HepG2 (cell line): ENCODE results near the gene CYSRT1. TPM values are rescaled to one million over a fixed set of nuclear protein-coding genes. Genes with fewer than 3 reads are reported as not detected.
A peak's percentile ranks its signal among the peaks of the same experiment; 100 is the strongest.

Experiments
- ATAC-seq: fragments of 200-7000 bp; cut with Tn5 transposase; 3 replicates; pipeline ENCODE4 v1.9.1; 2020; ENCODE audit warnings: mild to moderate bottlenecking, moderate library complexity
- BruUV-seq: library from RNA; stranded (reverse); fragments of 400-500 nt; replicated peaks from 2 replicates; lab custom pipeline; 2021; lab: Mats Ljungman, UMichigan
- CTCF ChIA-PET: fragments of 300-600 bp; formaldehyde crosslinking; extraction: SDS; loops from one replicate; lab custom pipeline; 2021; ENCODE audit warnings: low total read pairs, inconsistent platforms, low intra/inter-chr PET ratio; lab: Yijun Ruan, JAX
- POLR2A ChIA-PET: fragments of 350-600 bp; sonication (Branson Sonifier 250); formaldehyde crosslinking; loops from one replicate; lab custom pipeline; 2020; ENCODE audit warnings: antibody characterized with exemption, inconsistent platforms; lab: Yijun Ruan, JAX
- DNase-seq: peaks from one replicate; pipeline ENCODE4 v3.0.0-alpha.2; 2015; ENCODE audit warnings: low spot score
- FAIRE-seq: peaks from 3 replicates; lab custom pipeline; 2011; peaks lifted over from hg19 to GRCh38; lab: Jason Lieb, UNC
- H2AFZ ChIP-seq: one replicate; pipeline ENCODE4 v1.6.1; 2011; ENCODE audit warnings: low read length, inconsistent platforms
- H3K27ac ChIP-seq: fragments of 300-600 bp; 3 replicates; pipeline ENCODE4 v1.8.0; 2011; ENCODE audit warnings: mixed run types, mild to moderate bottlenecking, mixed read lengths, low read length, inconsistent platforms; ENCODE audit not compliant: insufficient read depth; ENCODE audit errors: extremely low read length
- H3K27me3 ChIP-seq, 2 experiments: fragments of 200-600 bp in 1 of 2; 2 replicates in 1 of 2; 3 replicates in 1 of 2; pipeline versions ENCODE4 v1.6.0 to v1.8.0; 2011; ENCODE audit warnings: low read length in 2 of 2, mild to moderate bottlenecking in 2 of 2, moderate library complexity in 2 of 2, inconsistent platforms in 1 of 2; ENCODE audit not compliant: insufficient read depth in 2 of 2, control insufficient read depth in 1 of 2
- H3K36me3 ChIP-seq, 2 experiments: fragments of 200-600 bp in 1 of 2; replicated peaks in 1 of 2; 2 replicates in 1 of 2; 3 replicates in 1 of 2; pipeline versions ENCODE4 v1.5.1 to v1.8.0; 2011; ENCODE audit warnings: low read length in 2 of 2, inconsistent platforms in 1 of 2; ENCODE audit not compliant: insufficient read depth in 2 of 2, control insufficient read depth in 1 of 2
- H3K4me1 ChIP-seq: 2 replicates; pipeline ENCODE4 v1.5.1; 2012; ENCODE audit warnings: low read length, inconsistent platforms; ENCODE audit not compliant: insufficient read depth
- H3K4me2 ChIP-seq: 2 replicates; pipeline ENCODE4 v1.6.0; 2011; ENCODE audit warnings: low read depth, low read length, inconsistent platforms
- H3K4me3 ChIP-seq, 3 experiments: fragments of 200-600 bp in 1 of 3; sonication (generic), shearing (Covaris generic) in 1 of 3; replicated peaks in 1 of 3; 2 replicates each; pipeline ENCODE4 v1.5.1; 2011 to 2016; ENCODE audit warnings: low read length in 3 of 3, inconsistent platforms in 2 of 3, low read depth in 2 of 3, mild to moderate bottlenecking in 2 of 3, control low read depth in 1 of 3, mixed read lengths in 1 of 3; ENCODE audit not compliant: insufficient read depth in 1 of 3
- H3K79me2 ChIP-seq: one replicate; pipeline ENCODE4 v1.6.1; 2011; ENCODE audit warnings: low read length, inconsistent platforms; ENCODE audit not compliant: insufficient read depth
- H3K9ac ChIP-seq: 2 replicates; pipeline ENCODE4 v1.6.0; 2011; ENCODE audit warnings: mild to moderate bottlenecking, low read depth, low read length, inconsistent platforms; ENCODE audit not compliant: insufficient read depth
- H3K9me3 ChIP-seq: 2 replicates; pipeline ENCODE4 v1.5.1; 2012; ENCODE audit warnings: mild to moderate bottlenecking, low read length
- H4K20me1 ChIP-seq: 2 replicates; pipeline ENCODE4 v1.6.0; 2011; ENCODE audit warnings: inconsistent platforms, mild to moderate bottlenecking, low read length, moderate library complexity; ENCODE audit not compliant: insufficient read depth
- ARID5B ChIP-seq: IDR thresholded peaks from 2 replicates; pipeline ENCODE4 v1.4.0; 2020; ENCODE audit warnings: mild to moderate bottlenecking, missing genetic modification reagents
- GABPB1 ChIP-seq: IDR thresholded peaks from 2 replicates; pipeline ENCODE4 v1.6.1; 2016; ENCODE audit warnings: mild to moderate bottlenecking, missing genetic modification reagents, moderate library complexity, missing compliant biosample characterization
- JUN ChIP-seq: sonication (generic); formaldehyde crosslinking; IDR thresholded peaks from 2 replicates; pipeline ENCODE4 v1.4.0; 2020; ENCODE audit warnings: mild to moderate bottlenecking, missing genetic modification reagents
- KLF11 ChIP-seq: IDR thresholded peaks from 2 replicates; pipeline ENCODE4 v1.6.1; 2016; ENCODE audit warnings: missing compliant biosample characterization
- MED13 ChIP-seq: sonication (generic); formaldehyde crosslinking; IDR thresholded peaks from 2 replicates; pipeline ENCODE4 v1.5.0; 2020; ENCODE audit warnings: missing genetic modification reagents
- RBFOX2 ChIP-seq: fragments of 200-400 bp; formaldehyde crosslinking; IDR thresholded peaks from 2 replicates; pipeline ENCODE4 v1.6.1; 2017; ENCODE audit warnings: low read depth, mild to moderate bottlenecking, low read length
- REL ChIP-seq: sonication (generic); formaldehyde crosslinking; conservative IDR thresholded peaks from 2 replicates; pipeline ENCODE4 v1.8.0; 2022; ENCODE audit warnings: mild to moderate bottlenecking, missing genetic modification reagents, moderate library complexity
- RFX5 ChIP-seq: IDR thresholded peaks from 2 replicates; pipeline ENCODE4 v1.6.1; 2011; ENCODE audit warnings: low read depth, low read length, improper control_type of control experiment
- ZFY ChIP-seq: sonication (generic); formaldehyde crosslinking; IDR thresholded peaks from 2 replicates; pipeline ENCODE4 v1.4.0; 2020; ENCODE audit warnings: missing genetic modification reagents
- ZNF121 ChIP-seq: sonication (generic); formaldehyde crosslinking; IDR thresholded peaks from 2 replicates; pipeline ENCODE4 v1.5.0; 2020; ENCODE audit warnings: mild to moderate bottlenecking, missing genetic modification reagents
- ZNF17 ChIP-seq: sonication (generic); formaldehyde crosslinking; IDR thresholded peaks from 2 replicates; pipeline ENCODE4 v1.5.0; 2020; ENCODE audit warnings: mild to moderate bottlenecking, missing genetic modification reagents
- ZNF430 ChIP-seq: sonication (generic); formaldehyde crosslinking; IDR thresholded peaks from 2 replicates; pipeline ENCODE4 v1.9.0; 2021; ENCODE audit warnings: mild to moderate bottlenecking, missing genetic modification reagents
- ZNF629 ChIP-seq: sonication (generic); formaldehyde crosslinking; conservative IDR thresholded peaks from 2 replicates; pipeline ENCODE4 v1.5.0; 2020; ENCODE audit warnings: missing genetic modification reagents
- ZNF703 ChIP-seq: sonication (generic); formaldehyde crosslinking; IDR thresholded peaks from 2 replicates; pipeline ENCODE4 v1.5.1; 2020; ENCODE audit warnings: missing genetic modification reagents, mild to moderate bottlenecking, moderate library complexity, borderline replicate concordance
- ZNF747 ChIP-seq: sonication (generic); formaldehyde crosslinking; IDR thresholded peaks from 2 replicates; pipeline ENCODE4 v1.8.1; 2023; ENCODE audit warnings: missing genetic modification reagents, mild to moderate bottlenecking, borderline replicate concordance
- WGBS: methylation state at CpG from one replicate; pipeline ENCODE4 v1.1.6; 2017; ENCODE audit warnings: low lambda C conversion rate; 5-methylcytosine and 5-hydroxymethylcytosine counted together
- in situ Hi-C: cut with HindIII; loops from 2 replicates; pipeline ENCODE4 v1.10.0; 2017; ENCODE audit warnings: low pct_unique_long_range_greater_than_20kb; ENCODE audit not compliant: extremely low pct_ligation_motif_present
- intact Hi-C: fragments of 100-400 bp; cut with micrococcal nuclease; formaldehyde crosslinking; loops from one replicate; pipeline ENCODE4 v1.10.0; 2022; ENCODE audit not compliant: unreplicated experiment
- polyA plus RNA-seq, 8 experiments: library from polyadenylated mRNA; depleted of rRNA in 3 of 8; stranded (reverse) in 7 of 8; unstranded in 1 of 8; fragments of >200 nt; fragmentation: Illumina TruSeq in 4 of 8; extraction: Trizol in 4 of 8; gene quantifications; 2 replicates each; pipeline versions ENCODE4 v1.2.1 to v1.2.3, GENCODE V29; 2011 to 2016; ENCODE audit warnings: low read depth in 4 of 8, missing spikeins in 1 of 8, mixed read lengths in 1 of 8; ENCODE audit not compliant: insufficient read depth in 1 of 8
- total RNA-seq, 5 experiments: library from RNA; depleted of rRNA; stranded (reverse); fragments of >200 nt; fragmentation: Illumina TruSeq; extraction: Trizol; gene quantifications; 2 replicates each; pipeline ENCODE4 v1.2.3, GENCODE V29; 2016; ENCODE audit warnings: low read depth in 1 of 5
- TF ChIP-seq, protein P1 (sequence below): sonication (generic); formaldehyde crosslinking; IDR thresholded peaks from 2 replicates; pipeline ENCODE4 v1.4.0; 2020; ENCODE audit warnings: missing genetic modification reagents

Gene CYSRT1
- total and polyA plus RNA-seq, 2 of the 13 experiments (the other 11 are each of a cell fraction or from before 2014, with no cell fraction given), result 1.5 to 2.1 TPM

DNA sequence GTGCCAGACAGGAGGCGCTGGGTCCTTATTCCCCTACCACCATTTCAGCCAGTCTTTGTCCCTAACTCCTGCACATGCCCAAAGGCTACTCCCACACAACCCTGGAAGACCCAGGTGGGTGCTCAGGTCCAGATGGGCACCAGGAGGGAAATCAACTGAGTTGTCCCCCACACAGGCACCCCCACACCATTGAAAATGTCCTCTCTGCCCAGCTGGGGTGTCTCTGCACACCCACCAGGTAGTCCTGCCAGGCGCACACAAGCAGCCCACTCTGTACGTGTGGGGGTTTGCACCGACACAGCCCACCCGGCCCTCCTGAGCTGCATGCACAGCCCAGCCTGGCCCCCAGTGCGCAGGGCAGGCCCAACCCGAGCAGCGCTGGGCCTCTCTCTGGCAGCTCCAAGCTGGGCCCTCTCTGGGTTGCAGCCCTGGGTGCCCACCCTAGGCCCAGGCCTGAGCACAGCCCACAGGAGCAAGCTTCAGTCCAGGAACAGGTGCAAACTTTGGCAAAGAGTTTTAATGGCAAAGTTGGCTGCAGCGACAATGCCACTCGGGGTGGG, 5.1 kb upstream of the CYSRT1 start (continued):
- TF ChIP-seq, protein P1, sequence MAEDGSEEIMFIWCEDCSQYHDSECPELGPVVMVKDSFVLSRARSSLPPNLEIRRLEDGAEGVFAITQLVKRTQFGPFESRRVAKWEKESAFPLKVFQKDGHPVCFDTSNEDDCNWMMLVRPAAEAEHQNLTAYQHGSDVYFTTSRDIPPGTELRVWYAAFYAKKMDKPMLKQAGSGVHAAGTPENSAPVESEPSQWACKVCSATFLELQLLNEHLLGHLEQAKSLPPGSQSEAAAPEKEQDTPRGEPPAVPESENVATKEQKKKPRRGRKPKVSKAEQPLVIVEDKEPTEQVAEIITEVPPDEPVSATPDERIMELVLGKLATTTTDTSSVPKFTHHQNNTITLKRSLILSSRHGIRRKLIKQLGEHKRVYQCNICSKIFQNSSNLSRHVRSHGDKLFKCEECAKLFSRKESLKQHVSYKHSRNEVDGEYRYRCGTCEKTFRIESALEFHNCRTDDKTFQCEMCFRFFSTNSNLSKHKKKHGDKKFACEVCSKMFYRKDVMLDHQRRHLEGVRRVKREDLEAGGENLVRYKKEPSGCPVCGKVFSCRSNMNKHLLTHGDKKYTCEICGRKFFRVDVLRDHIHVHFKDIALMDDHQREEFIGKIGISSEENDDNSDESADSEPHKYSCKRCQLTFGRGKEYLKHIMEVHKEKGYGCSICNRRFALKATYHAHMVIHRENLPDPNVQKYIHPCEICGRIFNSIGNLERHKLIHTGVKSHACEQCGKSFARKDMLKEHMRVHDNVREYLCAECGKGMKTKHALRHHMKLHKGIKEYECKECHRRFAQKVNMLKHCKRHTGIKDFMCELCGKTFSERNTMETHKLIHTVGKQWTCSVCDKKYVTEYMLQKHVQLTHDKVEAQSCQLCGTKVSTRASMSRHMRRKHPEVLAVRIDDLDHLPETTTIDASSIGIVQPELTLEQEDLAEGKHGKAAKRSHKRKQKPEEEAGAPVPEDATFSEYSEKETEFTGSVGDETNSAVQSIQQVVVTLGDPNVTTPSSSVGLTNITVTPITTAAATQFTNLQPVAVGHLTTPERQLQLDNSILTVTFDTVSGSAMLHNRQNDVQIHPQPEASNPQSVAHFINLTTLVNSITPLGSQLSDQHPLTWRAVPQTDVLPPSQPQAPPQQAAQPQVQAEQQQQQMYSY (CRISPR knock-in tag), result no peak
- TF ChIP-seq ZNF747 (no peak), ZNF121 (CRISPR knock-in tag) (no peak), JUN (CRISPR knock-in tag) (no peak), ZFY (0 out of 2 replicates have a peak, but pooled peaks have one; percentile 20), ZNF17 (CRISPR knock-in tag) (no peak), MED13 (CRISPR knock-in tag) (no peak)

- H3K9ac ChIP-seq, result no peak overlapping the region
- H3K4me1 ChIP-seq, result peaks cover 52% of the 10 kb centered on the region
- in situ Hi-C loops, result no loop called here
- no peak for ATAC-seq
- no peak overlapping the region for H2AFZ ChIP-seq
- peaks cover 3% of the 10 kb centered on the region for H3K79me2 ChIP-seq
- H3K4me2 ChIP-seq, result no peak overlapping the region
- POLR2A ChIA-PET, result interaction anchor here (0.6 to 13.4 kb wide), 6 partner anchors 16 to 93 kb away, joined by 3 to 225 read pairs (median 14); partner anchors contain the start of genes NDOR1, TMEM203 and TPRN
- FAIRE-seq, result no peak
- WGBS, result 94% methylated on average over 32 of the region's 52 CpGs
- H3K27ac ChIP-seq, result no peak overlapping the region
- no peak for DNase-seq
- H3K4me3 ChIP-seq, result no peak overlapping the region; a peak in 2 of 6 replicates
- no peaks in the 10 kb centered on the region for H3K9me3 ChIP-seq
- intact Hi-C loops, result no loop called here
- H3K36me3 ChIP-seq, result no peaks in the 10 kb centered on the region
- no peaks in the 10 kb centered on the region; a peak in 1 of 5 replicates for H3K27me3 ChIP-seq
- peaks cover 4% of the 10 kb centered on the region; the same call in 1 of the 2 replicates for H4K20me1 ChIP-seq
- BruUV-seq, result TSS peak; percentile 63
- CTCF ChIA-PET, result no interaction called here
- TF ChIP-seq REL (CRISPR knock-in tag) (no peak), KLF11 (CRISPR knock-in tag) (no peak), ARID5B (no peak), ZNF629 (CRISPR knock-in tag) (no peak), ZNF703 (CRISPR knock-in tag) (0 out of 2 replicates have a peak, but pooled peaks have one; percentile 30), GABPB1 (CRISPR knock-in tag) (no peak), RBFOX2 (peak; percentile 57), ZNF430 (CRISPR knock-in tag) (no peak), RFX5 (no peak)
Measured at GRCh38 chr9:137220317-137221094, 4.5 kb upstream of the CYSRT1 start.
